ENCODE results near the gene PKHD1.

Gene PKHD1

GRCh38 chr6:51630011-51630410, 457.4 kb downstream of the PKHD1 start:
- H3K9me2 ChIP-seq (ENCODE audit: low read depth, low read length): no peaks in the 10 kb centered on the region

GRCh38 chr6:51626391-51626790, 461.0 kb downstream of the PKHD1 start:
- Histone ChIP-seq H3K9me2 (ENCODE audit: low read depth, low read length) (no peaks in the 10 kb centered on the region), H3K9me3 (ENCODE audit: low read length) (no peaks in the 10 kb centered on the region), H3K27me3 (ENCODE audit: insufficient read depth, low read length) (no peaks in the 10 kb centered on the region; the same call in 1 of the 2 replicates), H3K4me3 (ENCODE audit: low read depth, low read length, poor library complexity, severe bottlenecking) (no peak overlapping the region), H3K9ac (ENCODE audit: low read length) (no peak overlapping the region), H3K4me1 (ENCODE audit: insufficient read depth, low read length, severe bottlenecking) (no peaks in the 10 kb centered on the region), H2AFZ (ENCODE audit: low read length) (no peak overlapping the region), H4K20me1 (ENCODE audit: insufficient read depth, low read length) (no peaks in the 10 kb centered on the region), H3F3A (ENCODE audit: insufficient read depth, low read length) (no peaks in the 10 kb centered on the region), H3K27ac (ENCODE audit: low read depth, low read length, poor library complexity, severe bottlenecking) (no peak overlapping the region), H3K36me3 (ENCODE audit: insufficient read depth, low read length) (no peaks in the 10 kb centered on the region), H3K4me2 (ENCODE audit: low read length) (no peak overlapping the region), H3K79me2 (ENCODE audit: insufficient read depth, low read length) (no peaks in the 10 kb centered on the region)
- TF ChIP-seq CTCF (IDR thresholded peaks at IDR 0.05; ENCODE audit: low read length): no peak
- TF ChIP-seq EZH2 (IDR thresholded peaks at IDR 0.05; ENCODE audit: borderline replicate concordance, low read length): no peak

More at GRCh38 chr6:51630011-51630410, 457.4 kb downstream of the PKHD1 start:
- Histone ChIP-seq H3F3A (ENCODE audit: insufficient read depth, low read length) (no peaks in the 10 kb centered on the region), H3K4me3 (ENCODE audit: low read depth, low read length, poor library complexity, severe bottlenecking) (no peak overlapping the region), H3K79me2 (ENCODE audit: insufficient read depth, low read length) (no peaks in the 10 kb centered on the region), H3K4me2 (ENCODE audit: low read length) (no peak overlapping the region), H3K9ac (ENCODE audit: low read length) (no peak overlapping the region), H3K4me1 (ENCODE audit: insufficient read depth, low read length, severe bottlenecking) (no peaks in the 10 kb centered on the region), H3K9me3 (ENCODE audit: low read length) (no peaks in the 10 kb centered on the region), H4K20me1 (ENCODE audit: insufficient read depth, low read length) (no peaks in the 10 kb centered on the region), H3K36me3 (ENCODE audit: insufficient read depth, low read length) (no peaks in the 10 kb centered on the region), H2AFZ (ENCODE audit: low read length) (no peak overlapping the region), H3K27me3 (ENCODE audit: insufficient read depth, low read length) (no peaks in the 10 kb centered on the region; the same call in 1 of the 2 replicates), H3K27ac (ENCODE audit: low read depth, low read length, poor library complexity, severe bottlenecking) (no peak overlapping the region)
- TF ChIP-seq CTCF (IDR thresholded peaks at IDR 0.05; ENCODE audit: low read length) (no peak), EZH2 (IDR thresholded peaks at IDR 0.05; ENCODE audit: borderline replicate concordance, low read length) (no peak)

- Histone ChIP-seq H3F3A (ENCODE audit: insufficient read depth, low read length) (no peaks in the 10 kb centered on the region), H3K9me3 (ENCODE audit: low read length) (no peaks in the 10 kb centered on the region)
Measured at GRCh38 chr6:51625566-51625965, 461.8 kb downstream of the PKHD1 start.

More at GRCh38 chr6:51625566-51625965, 461.8 kb downstream of the PKHD1 start:
- Histone ChIP-seq H4K20me1 (ENCODE audit: insufficient read depth, low read length) (no peaks in the 10 kb centered on the region), H3K36me3 (ENCODE audit: insufficient read depth, low read length) (no peaks in the 10 kb centered on the region), H3K9me2 (ENCODE audit: low read depth, low read length) (no peaks in the 10 kb centered on the region), H3K9ac (ENCODE audit: low read length) (no peak overlapping the region), H3K4me3 (ENCODE audit: low read depth, low read length, poor library complexity, severe bottlenecking) (no peak overlapping the region), H3K4me2 (ENCODE audit: low read length) (no peak overlapping the region), H3K4me1 (ENCODE audit: insufficient read depth, low read length, severe bottlenecking) (no peaks in the 10 kb centered on the region), H2AFZ (ENCODE audit: low read length) (no peak overlapping the region), H3K27ac (ENCODE audit: low read depth, low read length, poor library complexity, severe bottlenecking) (no peak overlapping the region), H3K79me2 (ENCODE audit: insufficient read depth, low read length) (no peaks in the 10 kb centered on the region), H3K27me3 (ENCODE audit: insufficient read depth, low read length) (no peaks in the 10 kb centered on the region)
- TF ChIP-seq CTCF (IDR thresholded peaks at IDR 0.05; ENCODE audit: low read length): no peak
- TF ChIP-seq EZH2 (IDR thresholded peaks at IDR 0.05; ENCODE audit: borderline replicate concordance, low read length): no peak

Data from OCI-LY1 (cell line).